Fibroblast of lung (primary cell): ENCODE results near the gene ARHGEF25. TPM values are rescaled to one million over a fixed set of nuclear protein-coding genes. Genes with fewer than 3 reads are reported as not detected.

ENCODE experiments used
- DNase-seq, 2 donors: peaks; one replicate each; pipeline versions ENCODE4 v3.0.0 to v3.0.0-alpha.2; 2010; ENCODE audit warnings: low read depth in 2 of 2
- H2AFZ ChIP-seq: 2 replicates; pipeline ENCODE4 v1.5.1; 2012; ENCODE audit warnings: low read length, control low read depth, inconsistent platforms
- H3K27ac ChIP-seq: 2 replicates; pipeline ENCODE4 v1.5.1; 2011; ENCODE audit warnings: low read length, control low read depth; ENCODE audit not compliant: insufficient read depth
- H3K27me3 ChIP-seq: 2 replicates; pipeline ENCODE4 v1.5.1; 2011; ENCODE audit warnings: mild to moderate bottlenecking, low read length; ENCODE audit not compliant: control insufficient read depth, insufficient read depth
- H3K36me3 ChIP-seq: 2 replicates; pipeline ENCODE4 v1.5.1; 2011; ENCODE audit warnings: low read length; ENCODE audit not compliant: control insufficient read depth, insufficient read depth
- H3K4me1 ChIP-seq: 2 replicates; pipeline ENCODE4 v1.5.1; 2011; ENCODE audit warnings: low read length; ENCODE audit not compliant: control insufficient read depth, insufficient read depth; ENCODE audit errors: extremely low read depth
- H3K4me2 ChIP-seq: 2 replicates; pipeline ENCODE4 v1.5.1; 2011; ENCODE audit warnings: low read length, control low read depth; ENCODE audit not compliant: insufficient read depth; ENCODE audit errors: extremely low read depth
- H3K4me3 ChIP-seq, 4 experiments: fragments of 200-600 bp in 1 of 4; sonication (generic) in 1 of 4; replicated peaks in 1 of 4; 2 replicates each; pipeline ENCODE4 v1.5.1; 2011 to 2016; ENCODE audit warnings: low read length in 4 of 4, low read depth in 3 of 4, mild to moderate bottlenecking in 3 of 4, control low read depth in 2 of 4, inconsistent platforms in 1 of 4, mixed read lengths in 1 of 4; ENCODE audit not compliant: insufficient read depth in 1 of 4; ENCODE audit errors: control extremely low read depth in 1 of 4
- H3K79me2 ChIP-seq: 2 replicates; pipeline ENCODE4 v1.5.1; 2012; ENCODE audit warnings: mild to moderate bottlenecking, low read length, inconsistent platforms; ENCODE audit not compliant: control insufficient read depth, insufficient read depth
- H3K9ac ChIP-seq: 2 replicates; pipeline ENCODE4 v1.5.1; 2011; ENCODE audit warnings: mild to moderate bottlenecking, low read length, control low read depth; ENCODE audit not compliant: insufficient read depth
- H3K9me3 ChIP-seq: 2 replicates; pipeline ENCODE4 v1.5.1; 2012; ENCODE audit warnings: low read depth, low read length; ENCODE audit not compliant: control insufficient read depth, insufficient read depth
- H4K20me1 ChIP-seq: 2 replicates; pipeline ENCODE4 v1.5.1; 2011; ENCODE audit warnings: low read length; ENCODE audit not compliant: control insufficient read depth, insufficient read depth; ENCODE audit errors: extremely low read depth
- CTCF ChIP-seq, 2 donors: IDR thresholded peaks in 1 of 2; conservative IDR thresholded peaks in 1 of 2; 1 replicate in 1 of 2; 2 replicates in 1 of 2; pipeline ENCODE4 v1.5.1; 2011 to 2012; ENCODE audit warnings: low read length in 2 of 2, control low read depth in 1 of 2, inconsistent platforms in 1 of 2, low read depth in 1 of 2, mild to moderate bottlenecking in 1 of 2
- EZH2 ChIP-seq: IDR thresholded peaks from 2 replicates; pipeline ENCODE4 v1.5.1; 2012; ENCODE audit warnings: low read length, control low read depth, mild to moderate bottlenecking; ENCODE audit errors: missing control alignments
- polyA plus RNA-seq, 2 donors: library from polyadenylated mRNA; depleted of rRNA in 1 of 2; stranded (reverse) in 1 of 2; unstranded in 1 of 2; fragments of >200 nt; gene quantifications; 2 replicates each; pipeline ENCODE4 v1.2.1, GENCODE V29; 2011 to 2012; ENCODE audit warnings: missing spikeins in 1 of 2
- total RNA-seq: library from RNA; depleted of rRNA; stranded (reverse); fragments of >200 nt; gene quantifications from 2 replicates; pipeline ENCODE4 v1.2.1, GENCODE V29; 2014

ARHGEF25 gene
- total and polyA plus RNA-seq, 2 donors (not counting 1 experiment from before 2014, with no cell fraction given), result 15.7 to 40.0 TPM

DNA sequence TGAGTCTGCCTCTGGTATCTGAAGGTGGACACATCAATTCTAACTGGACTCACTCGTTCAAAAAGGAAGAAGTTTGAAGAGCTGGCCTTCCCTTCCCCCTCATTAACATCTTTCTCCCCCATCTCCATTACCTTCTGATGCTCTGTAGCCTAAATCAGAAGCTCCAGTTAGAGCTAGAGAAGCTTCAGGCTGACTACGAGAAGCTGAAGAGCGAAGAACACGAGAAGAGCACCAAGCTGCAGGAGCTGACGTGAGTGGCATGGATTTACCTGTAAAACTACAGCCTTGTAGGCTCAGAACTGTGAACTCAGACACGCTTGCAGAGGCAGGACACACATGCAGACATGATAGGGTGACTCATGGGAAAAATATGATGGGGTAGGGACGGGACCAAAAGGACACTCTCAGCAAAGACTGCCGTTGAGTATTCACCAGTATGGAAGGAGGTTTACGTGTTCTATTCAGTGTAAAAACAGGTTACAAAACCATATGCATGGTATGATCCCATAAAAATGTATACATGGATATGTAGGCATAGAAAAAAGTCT lies 34.5 kb upstream of the ARHGEF25 start:
- no peak overlapping the region for H2AFZ ChIP-seq
- no peak for DNase-seq
- TF ChIP-seq EZH2, result no peak
- no peak for TF ChIP-seq CTCF (conservative IDR thresholded peaks at IDR 0.05 in 1 of 2, IDR thresholded peaks at IDR 0.05 in 1 of 2; ENCODE audit: low read depth in 1 of 2, low read length in 2 of 2)
- H3K4me3 ChIP-seq, result no peak overlapping the region
- no peaks in the 10 kb centered on the region for H3K36me3 ChIP-seq
- H4K20me1 ChIP-seq, result no peaks in the 10 kb centered on the region
- H3K9me3 ChIP-seq, result no peaks in the 10 kb centered on the region
- H3K79me2 ChIP-seq, result no peaks in the 10 kb centered on the region
- H3K4me1 ChIP-seq, result no peaks in the 10 kb centered on the region
- H3K4me2 ChIP-seq, result no peak overlapping the region
- H3K27me3 ChIP-seq, result no peaks in the 10 kb centered on the region
- no peak overlapping the region for H3K9ac ChIP-seq
- no peak overlapping the region for H3K27ac ChIP-seq

GRCh38 chr12:57577981-57578758 lies 33.1 kb upstream of the ARHGEF25 start:
- Histone ChIP-seq H3K4me1 (no peaks in the 10 kb centered on the region), H3K27ac (no peak overlapping the region), H3K27me3 (no peaks in the 10 kb centered on the region), H3K79me2 (no peaks in the 10 kb centered on the region), H2AFZ (no peak overlapping the region), H3K36me3 (no peaks in the 10 kb centered on the region), H3K9me3 (no peaks in the 10 kb centered on the region), H3K9ac (no peak overlapping the region), H3K4me2 (no peak overlapping the region), H4K20me1 (no peaks in the 10 kb centered on the region), H3K4me3 (no peak overlapping the region)
- no peak for DNase-seq
- TF ChIP-seq CTCF (conservative IDR thresholded peaks at IDR 0.05 in 1 of 2, IDR thresholded peaks at IDR 0.05 in 1 of 2; ENCODE audit: low read depth in 1 of 2, low read length in 2 of 2) (no peak), EZH2 (no peak)

GRCh38 chr12:57579011-57579410 lies 32.2 kb upstream of the ARHGEF25 start:
- H3K36me3 ChIP-seq, result no peaks in the 10 kb centered on the region
- H3K4me1 ChIP-seq, result no peaks in the 10 kb centered on the region
- H3K4me3 ChIP-seq, result no peak overlapping the region
- no peaks in the 10 kb centered on the region for H3K27me3 ChIP-seq
- H3K9me3 ChIP-seq, result no peaks in the 10 kb centered on the region
- no peaks in the 10 kb centered on the region for H3K79me2 ChIP-seq
- H4K20me1 ChIP-seq, result no peaks in the 10 kb centered on the region
- no peak overlapping the region for H3K9ac ChIP-seq
- no peak overlapping the region for H3K4me2 ChIP-seq
- DNase-seq, result peak in 1 of 2 donors; percentile 9
- no peak overlapping the region for H3K27ac ChIP-seq
- no peak overlapping the region for H2AFZ ChIP-seq
- no peak for TF ChIP-seq EZH2
- TF ChIP-seq CTCF (conservative IDR thresholded peaks at IDR 0.05 in 1 of 2, IDR thresholded peaks at IDR 0.05 in 1 of 2; ENCODE audit: low read depth in 1 of 2, low read length in 2 of 2), result no peak
